Effector memory CD4-positive, alpha-beta T cell (primary cell): Measurements from ENCODE around the gene ATXN1.

Experiments
- DNase-seq, 3 donors: peaks; one replicate each; pipeline ENCODE4 v3.0.0-alpha.2; 2020
- H3K27ac ChIP-seq: 2 replicates; pipeline ENCODE4 v1.7.0; 2013; ENCODE audit warnings: mild to moderate bottlenecking, low read length, moderate library complexity; ENCODE audit not compliant: insufficient read depth, poor library complexity, severe bottlenecking
- H3K27me3 ChIP-seq: replicated peaks from 2 replicates; pipeline ENCODE4 v1.7.0; 2013; ENCODE audit warnings: mild to moderate bottlenecking, low read length; ENCODE audit not compliant: insufficient read depth, control insufficient read depth, poor library complexity, severe bottlenecking
- H3K36me3 ChIP-seq: 2 replicates; pipeline ENCODE4 v1.7.0; 2013; ENCODE audit warnings: mild to moderate bottlenecking, low read length, moderate library complexity; ENCODE audit not compliant: control insufficient read depth, insufficient read depth
- H3K4me1 ChIP-seq: 2 replicates; pipeline ENCODE4 v1.7.0; 2013; ENCODE audit warnings: low read length, mild to moderate bottlenecking; ENCODE audit not compliant: control insufficient read depth, insufficient read depth, poor library complexity, severe bottlenecking
- H3K4me3 ChIP-seq: 2 replicates; pipeline ENCODE4 v1.7.0; 2013; ENCODE audit warnings: low read length, low read depth, mild to moderate bottlenecking; ENCODE audit not compliant: insufficient read depth, poor library complexity, severe bottlenecking
- H3K9me3 ChIP-seq: 2 replicates; pipeline ENCODE4 v1.7.0; 2013; ENCODE audit warnings: mild to moderate bottlenecking, low read length, moderate library complexity; ENCODE audit not compliant: control insufficient read depth

ATXN1 gene

GRCh38 chr6:16769131-16769985 is 8.1 kb upstream of the ATXN1 start:
- H3K9me3 ChIP-seq = no peaks in the 10 kb centered on the region
- DNase-seq = peak; percentile 55 to 61 (median 61)
- H3K4me3 ChIP-seq = no peak overlapping the region
- H3K27me3 ChIP-seq = no peaks in the 10 kb centered on the region
- no peaks in the 10 kb centered on the region for H3K36me3 ChIP-seq
- peak overlapping the region; percentile 19 for H3K27ac ChIP-seq
- peaks cover 28% of the 10 kb centered on the region for H3K4me1 ChIP-seq

DNA sequence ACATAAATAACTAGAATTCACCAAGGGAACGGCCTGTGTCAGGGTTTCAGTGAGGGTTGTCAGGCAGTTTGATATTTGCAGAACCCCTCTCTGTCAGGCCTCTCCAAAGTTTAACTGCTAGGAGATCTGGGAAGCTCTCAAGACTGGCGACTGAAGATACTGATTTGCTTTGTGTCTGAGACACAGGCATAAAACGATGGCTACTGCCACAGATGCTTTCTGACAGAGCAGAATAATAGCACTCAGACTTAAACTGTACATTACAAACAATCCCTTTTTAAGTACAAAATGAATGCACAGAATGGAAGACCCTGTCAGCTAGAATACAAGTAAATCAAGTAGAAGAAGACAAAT is 7.2 kb upstream of the ATXN1 start:
- Histone ChIP-seq H3K9me3 (no peaks in the 10 kb centered on the region), H3K4me1 (peaks cover 30% of the 10 kb centered on the region), H3K4me3 (no peak overlapping the region), H3K36me3 (no peaks in the 10 kb centered on the region), H3K27ac (no peak overlapping the region), H3K27me3 (no peaks in the 10 kb centered on the region)
- no peak for DNase-seq

- no peak for DNase-seq
- Histone ChIP-seq H3K27ac (no peak overlapping the region), H3K36me3 (no peaks in the 10 kb centered on the region), H3K4me1 (peaks cover 30% of the 10 kb centered on the region), H3K9me3 (no peaks in the 10 kb centered on the region), H3K4me3 (no peak overlapping the region), H3K27me3 (no peaks in the 10 kb centered on the region)
These were observed 6.7 kb upstream of the ATXN1 start for GRCh38 chr6:16767765-16768476.

DNA sequence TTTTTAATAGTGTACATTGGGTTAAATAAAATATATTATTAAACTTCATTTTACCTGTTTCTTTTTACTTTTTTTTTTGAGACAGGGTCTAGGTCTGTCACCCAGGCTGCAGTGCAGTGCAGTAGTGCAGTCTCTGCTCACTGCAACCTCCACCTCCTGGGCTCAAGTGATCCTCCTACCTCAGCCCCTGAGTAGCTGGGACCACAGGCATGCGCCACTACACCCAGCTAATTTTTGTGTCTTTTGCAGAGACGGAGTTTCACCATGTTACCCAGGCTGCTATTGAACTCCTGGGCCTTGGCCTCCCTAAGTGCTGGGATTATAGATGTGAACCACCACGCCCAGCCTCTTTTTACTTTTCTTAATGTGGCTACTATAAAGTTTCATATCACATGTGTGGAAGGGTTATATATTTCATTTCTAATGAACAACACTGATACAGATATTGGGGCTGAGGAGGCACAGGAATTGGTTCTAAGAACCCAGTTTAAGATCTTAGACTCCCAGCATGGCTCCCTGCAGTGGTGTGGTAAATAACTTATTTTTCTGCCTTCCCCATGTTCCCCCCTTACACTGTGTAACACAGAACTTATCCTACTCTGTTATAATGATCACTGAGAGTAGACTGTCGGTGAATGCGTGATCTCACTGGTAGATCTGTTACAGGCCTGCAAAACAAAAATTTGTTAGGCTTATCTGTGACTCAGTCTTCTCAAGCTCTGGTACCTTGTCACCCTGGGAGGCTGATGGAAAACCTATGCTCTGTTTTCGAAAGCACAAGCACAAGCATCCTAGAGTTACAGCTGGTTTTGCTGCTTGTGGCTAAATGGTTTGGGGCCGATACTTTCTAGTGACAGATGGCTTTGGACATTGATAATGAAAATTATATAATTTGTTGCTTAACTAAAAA is 5.8 kb upstream of the ATXN1 start:
- Histone ChIP-seq H3K36me3 (no peaks in the 10 kb centered on the region), H3K27ac (no peak overlapping the region), H3K4me1 (peaks cover 30% of the 10 kb centered on the region), H3K27me3 (no peaks in the 10 kb centered on the region), H3K4me3 (no peak overlapping the region), H3K9me3 (no peaks in the 10 kb centered on the region)
- DNase-seq = no peak

DNA sequence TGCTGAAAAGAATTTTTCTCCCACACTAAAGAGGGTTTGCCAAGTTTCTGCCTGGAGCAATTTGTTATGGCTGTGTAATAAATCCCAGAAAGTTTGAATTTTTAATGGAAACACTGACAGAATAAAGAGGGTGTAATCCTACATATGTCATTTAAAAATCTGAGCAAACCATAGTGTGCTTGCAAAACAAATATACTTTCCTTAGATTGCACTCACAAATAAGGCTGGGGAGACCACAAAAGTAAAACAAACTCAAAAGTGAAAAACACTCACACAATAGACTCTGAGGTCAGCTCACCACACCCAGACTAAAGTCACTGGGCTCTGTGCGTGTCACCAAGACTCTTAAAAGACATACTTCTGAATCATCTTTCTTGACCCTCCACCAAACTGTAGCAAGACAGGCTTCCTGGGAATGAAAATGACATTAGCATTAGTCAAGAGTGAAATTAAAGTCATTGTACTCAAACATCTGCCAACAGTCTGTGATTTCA is 4.8 kb upstream of the ATXN1 start:
- no peak overlapping the region for H3K4me3 ChIP-seq
- H3K27me3 ChIP-seq = no peaks in the 10 kb centered on the region
- peaks cover 28% of the 10 kb centered on the region for H3K4me1 ChIP-seq
- DNase-seq = no peak
- no peaks in the 10 kb centered on the region for H3K36me3 ChIP-seq
- no peak overlapping the region for H3K27ac ChIP-seq
- H3K9me3 ChIP-seq = no peaks in the 10 kb centered on the region

GRCh38 chr6:16765235-16765634 is 4.0 kb upstream of the ATXN1 start:
- no peaks in the 10 kb centered on the region for H3K9me3 ChIP-seq
- H3K36me3 ChIP-seq = no peaks in the 10 kb centered on the region
- H3K4me1 ChIP-seq = peaks cover 22% of the 10 kb centered on the region
- H3K27ac ChIP-seq = no peak overlapping the region
- no peak overlapping the region for H3K4me3 ChIP-seq
- H3K27me3 ChIP-seq = no peaks in the 10 kb centered on the region
- no peak for DNase-seq

GRCh38 chr6:16764188-16764950 is 3.1 kb upstream of the ATXN1 start:
- H3K9me3 ChIP-seq = no peaks in the 10 kb centered on the region
- no peaks in the 10 kb centered on the region for H3K27me3 ChIP-seq
- H3K4me3 ChIP-seq = no peak overlapping the region
- no peaks in the 10 kb centered on the region for H3K36me3 ChIP-seq
- H3K4me1 ChIP-seq = peaks cover 19% of the 10 kb centered on the region
- DNase-seq = no peak
- peak overlapping the region; percentile 98 for H3K27ac ChIP-seq

GRCh38 chr6:16762550-16763477 is 1.6 kb upstream of the ATXN1 start:
- peak; percentile 58 to 71 (median 64) for DNase-seq
- Histone ChIP-seq H3K4me1 (peaks cover 22% of the 10 kb centered on the region), H3K9me3 (no peaks in the 10 kb centered on the region), H3K27me3 (no peaks in the 10 kb centered on the region), H3K4me3 (peak overlapping the region; percentile 69), H3K36me3 (no peaks in the 10 kb centered on the region), H3K27ac (peak overlapping the region; percentile 98)

DNA sequence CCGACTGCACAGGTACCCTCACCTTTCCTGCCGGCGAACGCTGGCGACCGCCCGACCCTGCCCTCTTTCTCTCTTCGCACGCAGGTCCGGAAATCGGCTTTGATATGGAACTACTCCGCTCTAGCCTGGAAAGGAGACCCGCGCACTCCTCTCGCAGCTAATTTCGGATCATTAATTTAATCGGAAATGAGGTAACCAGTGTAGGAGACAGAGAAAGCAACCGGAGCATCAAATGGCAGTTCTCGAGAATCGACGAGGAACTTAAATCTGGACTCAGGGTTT is 949 bp upstream of the ATXN1 start:
- H3K4me1 ChIP-seq = peaks cover 22% of the 10 kb centered on the region
- H3K4me3 ChIP-seq = peak overlapping the region; percentile 69
- no peaks in the 10 kb centered on the region for H3K27me3 ChIP-seq
- H3K27ac ChIP-seq = peak overlapping the region; percentile 98
- no peaks in the 10 kb centered on the region for H3K9me3 ChIP-seq
- no peaks in the 10 kb centered on the region for H3K36me3 ChIP-seq
- DNase-seq = no peak
